IMR-90 (cell line): ENCODE results near the gene RNF38. TPM values are rescaled to one million over a fixed set of nuclear protein-coding genes. Genes with fewer than 3 reads are reported as not detected.
"Not testable (repeated sequence)": the region's sequence is repeated elsewhere in the genome, so short reads cannot be mapped to it uniquely, and the experiment has no call there.

ENCODE experiments used
- ATAC-seq: fragments of 200-7000 bp; cut with Tn5 transposase; 2 replicates; pipeline ENCODE4 v1.9.1; 2020; ENCODE audit warnings: low read depth, mild to moderate bottlenecking, moderate library complexity
- BruUV-seq: library from RNA; stranded (reverse); fragments of 400-500 nt; replicated peaks from 2 replicates; lab custom pipeline; 2021; lab: Mats Ljungman, UMichigan
- CTCF ChIA-PET: fragments of 300-600 bp; formaldehyde crosslinking; extraction: SDS; loops from one replicate; lab custom pipeline; 2021; ENCODE audit warnings: antibody characterized with exemption; lab: Yijun Ruan, JAX
- POLR2A ChIA-PET: fragments of 300-600 bp; sonication (Branson Sonifier 250); formaldehyde crosslinking; loops from one replicate; lab custom pipeline; 2022; ENCODE audit warnings: antibody characterized with exemption; ENCODE audit not compliant: unreplicated experiment; lab: Charles Lee
- DNase-seq: peaks from one replicate; pipeline ENCODE4 v3.0.0; 2013
- H2AFZ ChIP-seq: replicated peaks from 2 replicates; pipeline ENCODE3; 2013; ENCODE audit warnings: low read length, mild to moderate bottlenecking; ENCODE audit not compliant: poor library complexity
- H2AK5ac ChIP-seq: 2 replicates; pipeline ENCODE4 v1.6.1; 2013; ENCODE audit warnings: low read depth, low read length, inconsistent platforms
- H2AK9ac ChIP-seq: replicated peaks from 2 replicates; pipeline ENCODE3; 2013; ENCODE audit warnings: mild to moderate bottlenecking, low read depth, low read length, moderate library complexity; ENCODE audit not compliant: poor library complexity
- H2BK120ac ChIP-seq: 2 replicates; pipeline ENCODE4 v1.6.1; 2013; ENCODE audit warnings: low read depth, low read length, inconsistent platforms
- H2BK15ac ChIP-seq: 3 replicates; pipeline ENCODE4 v1.6.1; 2013; ENCODE audit warnings: low read depth, low read length, inconsistent platforms
- H2BK20ac ChIP-seq: 2 replicates; pipeline ENCODE4 v1.6.1; 2013; ENCODE audit warnings: low read depth, mild to moderate bottlenecking, inconsistent platforms, low read length, moderate library complexity
- H2BK5ac ChIP-seq: 2 replicates; pipeline ENCODE4 v1.6.1; 2013; ENCODE audit warnings: mild to moderate bottlenecking, low read depth, low read length, inconsistent platforms; ENCODE audit not compliant: poor library complexity, severe bottlenecking
- H3K14ac ChIP-seq: replicated peaks from 2 replicates; pipeline ENCODE4 v1.6.1; 2013; ENCODE audit warnings: low read depth, low read length, inconsistent platforms
- H3K18ac ChIP-seq: 2 replicates; pipeline ENCODE4 v1.6.1; 2013; ENCODE audit warnings: low read depth, low read length, control low read depth
- H3K23ac ChIP-seq: 2 replicates; pipeline ENCODE4 v1.6.1; 2013; ENCODE audit warnings: low read depth, low read length, inconsistent platforms
- H3K27ac ChIP-seq: 2 replicates; pipeline ENCODE4 v1.5.1; 2013; ENCODE audit warnings: mild to moderate bottlenecking, control low read depth, low read length; ENCODE audit not compliant: insufficient read depth
- H3K27me3 ChIP-seq: 2 replicates; pipeline ENCODE4 v1.6.1; 2013; ENCODE audit warnings: low read length; ENCODE audit not compliant: control insufficient read depth, insufficient read depth
- H3K36me3 ChIP-seq: 2 replicates; pipeline ENCODE4 v1.6.1; 2013; ENCODE audit warnings: low read length, mixed read lengths; ENCODE audit not compliant: control insufficient read depth, insufficient read depth
- H3K4ac ChIP-seq: 2 replicates; pipeline ENCODE4 v1.6.1; 2013; ENCODE audit warnings: low read depth, low read length, inconsistent platforms
- H3K4me1 ChIP-seq: 2 replicates; pipeline ENCODE4 v1.6.1; 2013; ENCODE audit warnings: low read length, mixed read lengths; ENCODE audit not compliant: control insufficient read depth, insufficient read depth
- H3K4me2 ChIP-seq: 2 replicates; pipeline ENCODE4 v1.6.1; 2013; ENCODE audit warnings: low read depth, mild to moderate bottlenecking, control low read depth, low read length, moderate library complexity
- H3K4me3 ChIP-seq: 2 replicates; pipeline ENCODE4 v1.5.1; 2013; ENCODE audit warnings: low read depth, mild to moderate bottlenecking, control low read depth, low read length, moderate library complexity; ENCODE audit not compliant: insufficient read depth
- H3K56ac ChIP-seq: 2 replicates; pipeline ENCODE4 v1.6.1; 2013; ENCODE audit warnings: low read length, inconsistent platforms; ENCODE audit not compliant: insufficient read depth; ENCODE audit errors: extremely low read depth
- H3K79me1 ChIP-seq, 2 experiments: 2 replicates each; pipeline ENCODE4 v1.6.1; 2013; ENCODE audit warnings: low read length in 2 of 2, inconsistent platforms in 1 of 2, low read depth in 1 of 2
- H3K9ac ChIP-seq: 2 replicates; pipeline ENCODE4 v1.6.1; 2013; ENCODE audit warnings: low read depth, low read length, control low read depth
- H3K9me1 ChIP-seq: 2 replicates; pipeline ENCODE4 v1.6.1; 2013; ENCODE audit warnings: low read length, inconsistent platforms; ENCODE audit not compliant: insufficient read depth
- H3K9me3 ChIP-seq: 2 replicates; pipeline ENCODE4 v1.6.1; 2013; ENCODE audit warnings: low read length; ENCODE audit not compliant: control insufficient read depth, insufficient read depth
- H4K20me1 ChIP-seq: 2 replicates; pipeline ENCODE4 v1.6.1; 2013; ENCODE audit warnings: low read length, inconsistent platforms; ENCODE audit not compliant: insufficient read depth
- H4K5ac ChIP-seq: 2 replicates; pipeline ENCODE4 v1.6.1; 2013; ENCODE audit warnings: mild to moderate bottlenecking, low read depth, low read length, control low read depth
- H4K8ac ChIP-seq, 2 experiments: 2 replicates each; pipeline ENCODE4 v1.6.1; 2013; ENCODE audit warnings: low read depth in 2 of 2, low read length in 2 of 2, control low read depth in 1 of 2, inconsistent platforms in 1 of 2
- H4K91ac ChIP-seq: 2 replicates; pipeline ENCODE4 v1.6.1; 2013; ENCODE audit warnings: low read depth, low read length, inconsistent platforms; ENCODE audit not compliant: insufficient read depth
- CEBPB ChIP-seq: IDR thresholded peaks from 2 replicates; pipeline ENCODE4 v1.6.1; 2012; ENCODE audit warnings: low read depth, low read length, improper control_type of control experiment
- CHD1 ChIP-seq: IDR thresholded peaks from 2 replicates; pipeline ENCODE4 v1.6.1; 2012; ENCODE audit warnings: low read depth, low read length, improper control_type of control experiment
- FOS ChIP-seq: fragments of 150-350 bp; IDR thresholded peaks from 2 replicates; pipeline ENCODE4 v1.6.1; 2016; ENCODE audit warnings: low read depth, low read length
- MAFK ChIP-seq: IDR thresholded peaks from 2 replicates; pipeline ENCODE4 v1.6.1; 2012; ENCODE audit warnings: low read depth, low read length, improper control_type of control experiment
- MAZ ChIP-seq: IDR thresholded peaks from 2 replicates; pipeline ENCODE4 v1.6.1; 2012; ENCODE audit warnings: low read depth, mild to moderate bottlenecking, low read length, improper control_type of control experiment, moderate library complexity, borderline replicate concordance
- POLR2A ChIP-seq: IDR thresholded peaks from 2 replicates; pipeline ENCODE4 v1.6.1; 2012; ENCODE audit warnings: mild to moderate bottlenecking, low read depth, low read length
- RCOR1 ChIP-seq: IDR thresholded peaks from 2 replicates; pipeline ENCODE4 v1.6.1; 2012; ENCODE audit warnings: mild to moderate bottlenecking, low read length, improper control_type of control experiment; ENCODE audit not compliant: insufficient replicate concordance
- RFX5 ChIP-seq: IDR thresholded peaks from 2 replicates; pipeline ENCODE4 v1.8.0; 2012; ENCODE audit warnings: low read depth, mild to moderate bottlenecking, low read length, moderate library complexity
- WGBS, 2 experiments: methylation state at CpG; one replicate each; pipeline versions ENCODE4 v1.1.5 to v1.1.7; 2013; ENCODE audit warnings: missing lambda C conversion rate in 2 of 2; ENCODE audit not compliant: insufficient read length in 1 of 2; ENCODE audit errors: extremely low coverage in 2 of 2; 5-methylcytosine and 5-hydroxymethylcytosine counted together
- dilution Hi-C: fragments of 300-500 bp; cut with HindIII; formaldehyde crosslinking; loops from one replicate; pipeline ENCODE4 v1.14.3; 2018; ENCODE audit warnings: low sequenced_read_pairs; ENCODE audit not compliant: unreplicated experiment
- in situ Hi-C: fragments of 300-500 bp; cut with MboI; formaldehyde crosslinking; loops from 3 replicates; pipeline ENCODE4 v1.14.3; 2019; ENCODE audit warnings: low sequenced_read_pairs, inconsistent platforms, mixed read lengths
- intact Hi-C: fragments of 100-400 bp; cut with micrococcal nuclease; formaldehyde crosslinking; loops from 2 replicates; pipeline ENCODE4 v1.10.0; 2022
- polyA plus RNA-seq, 3 experiments: library from polyadenylated mRNA; depleted of rRNA; stranded (reverse); fragments of >200 nt; gene quantifications; 2 replicates each; pipeline ENCODE4 v1.2.3, GENCODE V29; 2012; ENCODE audit warnings: low replicate concordance in 1 of 3
- total RNA-seq: library from RNA; depleted of rRNA; stranded (reverse); fragments of >200 nt; gene quantifications from 2 replicates; pipeline ENCODE4 v1.2.3, GENCODE V29; 2012
- TF ChIP-seq, protein P1 (sequence below): fragments of 150-350 bp; IDR thresholded peaks from 2 replicates; pipeline ENCODE4 v1.6.1; 2016; ENCODE audit warnings: low read depth, mild to moderate bottlenecking, low read length, moderate library complexity, borderline replicate concordance

Gene RNF38
- total and polyA plus RNA-seq, 2 of the 4 experiments (the other 2 are of a cell fraction): 8.8 to 11.2 TPM

DNA sequence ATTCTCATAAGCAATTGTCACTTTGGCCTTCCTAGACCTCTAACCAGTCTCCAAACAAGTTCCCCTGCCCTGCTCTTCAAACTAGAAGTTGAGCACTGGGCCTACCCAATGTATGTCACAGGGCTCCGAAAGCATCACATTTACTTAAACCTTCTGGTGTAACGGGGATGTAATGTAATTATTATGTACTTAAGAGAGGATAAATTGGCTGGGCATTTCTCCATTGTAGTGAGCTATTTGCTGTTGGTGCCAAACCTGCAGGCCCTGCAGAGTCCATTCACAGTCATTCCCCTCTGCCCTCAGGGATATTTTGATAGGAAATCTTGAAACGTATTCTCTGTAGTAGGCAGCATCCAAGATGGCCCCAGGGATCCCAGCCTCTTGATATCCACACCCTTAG lies 77.6 kb downstream of the RNF38 start:
- no peak overlapping the region for H2AK9ac ChIP-seq
- no peak overlapping the region for H3K56ac ChIP-seq
- no peak overlapping the region for H3K4me2 ChIP-seq
- H3K79me1 ChIP-seq: no peaks in the 10 kb centered on the region
- H2BK20ac ChIP-seq: no peak overlapping the region
- no CpG with 5 or more reads among the region's 3 CpGs for WGBS, 2 experiments
- intact Hi-C loops (loop anchor here (10.0 kb wide), 1 partner anchor 368 kb away; the partner anchor contains the start of gene OR2S2), in situ Hi-C loops (no loop called here), dilution Hi-C loops (no loop called here)
- no peak overlapping the region for H3K18ac ChIP-seq
- H4K8ac ChIP-seq: no peak overlapping the region
- no peaks in the 10 kb centered on the region for H3K36me3 ChIP-seq
- H3K9me3 ChIP-seq: no peaks in the 10 kb centered on the region
- DNase-seq: no peak
- no peak overlapping the region for H2BK15ac ChIP-seq
- no peak overlapping the region for H2AK5ac ChIP-seq
- no peak overlapping the region for H3K9ac ChIP-seq
- H3K4ac ChIP-seq: no peak overlapping the region
- no peak overlapping the region for H3K4me3 ChIP-seq
- H3K9me1 ChIP-seq: no peaks in the 10 kb centered on the region
- no peak overlapping the region for H3K27ac ChIP-seq
- no peak overlapping the region for H4K5ac ChIP-seq
- no peak for TF ChIP-seq POLR2A
- TF ChIP-seq FOS: no peak
- TF ChIP-seq MAFK: no peak
- no peak for TF ChIP-seq RFX5
- no peak for TF ChIP-seq RCOR1
- TF ChIP-seq MAZ: no peak
- TF ChIP-seq, protein P1, sequence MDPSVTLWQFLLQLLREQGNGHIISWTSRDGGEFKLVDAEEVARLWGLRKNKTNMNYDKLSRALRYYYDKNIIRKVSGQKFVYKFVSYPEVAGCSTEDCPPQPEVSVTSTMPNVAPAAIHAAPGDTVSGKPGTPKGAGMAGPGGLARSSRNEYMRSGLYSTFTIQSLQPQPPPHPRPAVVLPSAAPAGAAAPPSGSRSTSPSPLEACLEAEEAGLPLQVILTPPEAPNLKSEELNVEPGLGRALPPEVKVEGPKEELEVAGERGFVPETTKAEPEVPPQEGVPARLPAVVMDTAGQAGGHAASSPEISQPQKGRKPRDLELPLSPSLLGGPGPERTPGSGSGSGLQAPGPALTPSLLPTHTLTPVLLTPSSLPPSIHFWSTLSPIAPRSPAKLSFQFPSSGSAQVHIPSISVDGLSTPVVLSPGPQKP: no peak
- TF ChIP-seq CEBPB: no peak
- no peak for TF ChIP-seq CHD1
- H4K20me1 ChIP-seq: no peaks in the 10 kb centered on the region
- CTCF ChIA-PET: no interaction called here
- no peaks in the 10 kb centered on the region for H3K4me1 ChIP-seq
- no peak overlapping the region for H3K14ac ChIP-seq
- H2BK5ac ChIP-seq: no peak overlapping the region
- H3K27me3 ChIP-seq: no peaks in the 10 kb centered on the region
- H4K91ac ChIP-seq: no peak overlapping the region
- H3K23ac ChIP-seq: no peak overlapping the region
- no TSS peak for BruUV-seq
- POLR2A ChIA-PET: no interaction called here
- no peak overlapping the region for H2AFZ ChIP-seq
- H2BK120ac ChIP-seq: no peak overlapping the region
- no peak for ATAC-seq

DNA sequence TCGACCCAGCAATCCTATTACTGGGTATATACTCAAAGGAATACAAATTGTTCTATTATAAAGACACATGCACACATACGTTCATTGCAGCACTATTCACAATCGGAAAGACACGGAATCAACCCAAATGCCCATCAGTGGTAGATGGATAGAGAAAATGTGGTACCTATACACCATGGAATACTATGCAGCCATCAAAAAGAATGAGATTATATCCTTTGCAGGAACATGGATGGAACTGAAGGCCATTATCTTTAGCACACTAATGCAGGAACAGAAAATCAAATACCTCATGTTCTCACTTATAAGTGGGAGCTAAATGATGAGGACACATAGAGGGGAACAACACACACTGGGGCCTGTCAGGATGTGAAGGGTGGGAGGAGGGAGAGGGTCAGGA lies 78.2 kb downstream of the RNF38 start:
- H3K27me3 ChIP-seq, H3K4me2 ChIP-seq, H4K5ac ChIP-seq, POLR2A ChIA-PET, H3K4ac ChIP-seq, H2BK5ac ChIP-seq, H3K9me3 ChIP-seq, H4K20me1 ChIP-seq, H3K9ac ChIP-seq, in situ Hi-C loops, H3K27ac ChIP-seq, H3K4me3 ChIP-seq, DNase-seq, H3K14ac ChIP-seq, CTCF ChIA-PET, dilution Hi-C loops, H2BK120ac ChIP-seq, ATAC-seq, H2BK15ac ChIP-seq, H3K36me3 ChIP-seq, H3K18ac ChIP-seq, H4K91ac ChIP-seq, H2AK9ac ChIP-seq, H4K8ac ChIP-seq, H3K23ac ChIP-seq, H2AFZ ChIP-seq, H3K4me1 ChIP-seq, BruUV-seq, H2BK20ac ChIP-seq, H3K79me1 ChIP-seq, H3K9me1 ChIP-seq, H3K56ac ChIP-seq, H2AK5ac ChIP-seq: not testable (repeated sequence)
- no CpG with 5 or more reads among the region's 4 CpGs for WGBS, 2 experiments
- intact Hi-C loops: loop anchor here (10.0 kb wide), 1 partner anchor 367 kb away; the partner anchor contains the start of gene OR2S2
